GDM1 (cell line): ENCODE measurements around the gene DIS3L2.

Source experiments
- DNase-seq: peaks from one replicate; lab custom pipeline; 2025; lab: John Stamatoyannopoulos, UW

DIS3L2 gene

DNA sequence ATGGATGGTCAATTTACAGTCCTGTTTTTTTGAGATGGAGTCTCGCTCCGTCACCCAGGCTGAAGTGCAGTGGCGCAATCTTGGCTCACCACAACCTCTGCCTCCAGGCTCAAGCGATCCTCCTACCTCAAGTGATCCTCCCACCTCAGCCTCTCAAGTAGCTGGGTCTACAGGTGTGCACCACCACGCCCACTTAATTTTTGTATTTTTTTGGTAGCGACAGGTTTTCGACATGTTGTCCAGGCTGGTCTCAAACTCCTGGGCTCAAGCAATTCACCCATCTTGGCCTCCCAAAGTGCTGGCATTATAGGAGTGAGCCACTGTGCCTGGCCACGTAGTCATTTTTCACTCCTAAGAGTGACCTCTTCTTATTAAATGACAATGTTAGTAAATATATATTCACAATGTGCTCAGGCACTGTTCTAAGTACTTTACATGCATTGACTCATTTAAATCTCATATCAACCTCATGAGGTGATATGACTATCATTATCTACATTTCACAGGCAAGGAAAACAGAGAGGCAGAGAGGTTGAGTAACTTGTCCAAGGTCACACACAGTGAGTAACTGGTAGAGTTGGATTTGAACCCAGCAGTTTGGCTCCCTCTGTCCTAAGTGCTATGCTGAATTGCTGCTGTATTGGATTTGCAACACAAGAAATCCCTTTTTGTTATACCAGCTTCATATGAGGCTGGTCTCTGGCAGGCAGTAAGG is 5.6 kb upstream of the DIS3L2 start:
- DNase-seq: no peak

DNA sequence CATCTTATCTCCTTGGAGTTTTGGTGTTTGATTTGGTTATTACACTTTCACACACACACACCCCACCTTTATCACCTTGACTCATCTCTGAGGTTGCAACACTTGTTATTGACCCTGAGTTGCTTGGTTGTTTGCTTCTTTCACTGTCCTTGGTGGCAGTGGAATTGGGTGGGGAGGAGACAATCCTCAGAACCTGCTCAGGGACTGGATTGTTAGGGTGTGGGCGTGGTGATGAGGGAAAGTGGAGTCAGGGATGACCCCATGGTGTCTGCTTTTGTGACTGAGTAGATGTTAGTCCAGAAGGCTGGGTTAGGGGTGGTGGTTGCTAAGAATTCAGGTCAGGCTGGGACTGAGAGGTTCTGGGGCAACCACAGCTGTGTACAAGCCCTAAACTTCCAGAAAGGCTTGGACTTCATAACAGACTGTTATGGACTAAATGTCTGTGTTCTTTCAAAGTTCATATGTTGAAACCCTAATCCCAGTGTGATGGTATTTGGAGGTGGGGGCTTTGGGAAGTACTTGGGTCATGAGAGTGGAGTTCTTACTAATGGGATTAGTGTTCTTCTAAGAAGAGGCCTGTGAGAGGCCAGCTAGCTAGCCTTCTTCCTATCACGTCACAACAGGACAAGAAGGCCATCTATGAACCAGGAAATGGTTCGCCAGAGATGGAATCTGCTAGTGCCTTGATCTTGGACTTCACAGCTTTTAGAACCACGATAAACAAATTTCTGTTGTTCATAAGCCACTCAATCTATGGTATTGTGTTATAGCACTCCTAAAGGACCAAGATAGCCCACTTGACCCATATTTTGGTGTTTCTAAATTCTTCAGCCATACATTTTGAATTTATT is 3.4 kb upstream of the DIS3L2 start:
- DNase-seq: no peak

DNA sequence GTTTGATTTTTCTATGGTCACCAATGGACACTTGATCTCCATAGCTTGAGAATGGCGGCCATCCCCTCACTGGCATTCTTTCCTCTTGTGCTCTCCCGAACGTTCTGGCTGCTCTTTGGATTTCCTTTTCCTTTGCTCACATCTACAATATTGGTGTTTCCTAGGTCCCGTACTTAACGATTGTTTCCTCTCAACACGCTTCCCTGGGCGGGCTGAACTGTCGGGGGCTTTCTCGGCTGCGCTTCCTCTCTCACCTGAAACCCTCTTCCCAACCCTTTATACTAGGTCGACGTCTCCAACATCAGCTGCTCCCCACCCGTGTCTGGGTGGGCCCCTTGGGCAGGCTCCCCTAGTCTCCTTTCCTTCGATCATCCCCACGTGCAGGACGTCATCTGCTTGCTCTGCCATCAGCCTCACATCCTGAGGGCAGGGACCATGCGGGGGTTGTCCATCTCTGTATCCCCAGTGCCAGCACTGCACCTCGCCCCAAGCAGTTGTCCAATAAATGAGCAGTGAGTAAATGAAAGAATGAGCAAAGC is 634 bp upstream of the DIS3L2 start:
- no peak for DNase-seq

DNA sequence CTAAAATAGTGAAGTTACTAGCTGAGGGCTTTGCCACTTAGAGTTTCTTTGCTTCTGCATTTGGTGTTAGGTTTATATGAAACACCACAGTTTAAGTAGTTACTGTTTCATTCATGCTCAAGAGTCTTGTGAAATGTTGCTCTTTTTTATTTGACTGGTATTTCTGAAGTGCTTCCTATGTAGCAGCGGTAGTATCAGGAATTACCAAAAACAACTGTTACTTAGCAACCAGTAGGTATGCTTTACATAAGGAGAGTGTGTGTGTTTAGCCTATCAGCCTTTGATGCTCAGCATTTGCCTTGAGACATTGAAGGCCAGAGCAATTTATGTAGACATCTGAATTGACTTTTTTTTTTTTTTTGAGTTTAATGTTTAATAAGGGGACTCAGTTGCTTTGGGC is 3.6 kb downstream of the DIS3L2 start:
- no peak for DNase-seq

DNA sequence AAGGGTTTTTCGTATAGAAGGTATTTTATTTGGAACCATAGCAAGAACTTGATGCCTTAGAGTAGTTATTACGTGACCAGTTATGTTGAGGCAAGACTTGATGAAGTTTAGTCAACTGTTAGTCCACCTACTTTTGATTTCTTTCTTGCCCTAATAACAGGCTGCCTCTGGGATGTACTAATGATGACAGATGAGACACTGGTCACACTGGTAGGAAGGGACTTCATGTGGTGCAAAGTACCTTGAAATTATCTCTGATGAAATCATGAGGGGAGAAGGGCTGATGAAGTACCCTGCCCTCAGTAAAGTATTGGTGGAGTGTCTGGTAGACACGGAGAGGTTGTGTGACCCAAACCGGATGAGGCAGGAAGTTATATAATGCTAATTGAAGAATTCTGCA is 5.4 kb downstream of the DIS3L2 start:
- DNase-seq: no peak

DNA sequence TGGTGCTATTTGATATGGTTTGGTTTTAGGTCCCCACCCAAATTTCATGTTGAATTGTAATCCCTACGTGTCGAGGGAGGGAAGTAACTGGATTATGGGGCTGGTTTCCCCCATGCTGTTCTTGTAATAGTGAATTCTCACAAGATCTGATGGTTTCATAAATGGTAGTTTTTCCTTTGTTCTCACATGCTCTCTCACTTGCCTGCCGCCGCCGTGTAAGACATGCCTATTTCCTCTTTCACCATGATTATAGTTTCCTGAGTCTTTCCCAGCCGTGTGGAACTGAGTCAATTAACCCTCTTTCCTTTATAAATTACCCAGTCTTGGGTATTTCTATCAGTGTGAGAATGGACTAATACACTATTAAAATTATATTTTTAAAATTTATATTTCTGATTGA is 7.3 kb downstream of the DIS3L2 start:
- no peak for DNase-seq

DNA sequence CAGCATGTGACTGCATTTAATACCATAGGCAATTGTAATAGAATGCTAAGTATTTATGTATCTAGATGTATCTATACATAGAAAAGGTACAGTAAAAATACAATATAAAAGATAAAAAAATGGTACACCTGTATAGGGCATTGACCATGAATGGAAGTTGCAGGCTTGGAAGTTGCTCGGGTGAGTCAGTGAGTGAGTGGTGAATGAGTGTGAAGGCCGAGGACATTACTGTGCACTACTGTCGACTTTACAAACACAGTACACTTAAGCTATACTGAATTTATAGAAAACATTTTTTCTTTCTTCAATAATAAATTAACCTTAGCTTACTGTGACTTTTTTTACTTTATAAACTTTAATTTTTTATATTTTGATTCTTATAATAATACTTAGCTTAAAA is 8.9 kb downstream of the DIS3L2 start:
- no peak for DNase-seq

DNA sequence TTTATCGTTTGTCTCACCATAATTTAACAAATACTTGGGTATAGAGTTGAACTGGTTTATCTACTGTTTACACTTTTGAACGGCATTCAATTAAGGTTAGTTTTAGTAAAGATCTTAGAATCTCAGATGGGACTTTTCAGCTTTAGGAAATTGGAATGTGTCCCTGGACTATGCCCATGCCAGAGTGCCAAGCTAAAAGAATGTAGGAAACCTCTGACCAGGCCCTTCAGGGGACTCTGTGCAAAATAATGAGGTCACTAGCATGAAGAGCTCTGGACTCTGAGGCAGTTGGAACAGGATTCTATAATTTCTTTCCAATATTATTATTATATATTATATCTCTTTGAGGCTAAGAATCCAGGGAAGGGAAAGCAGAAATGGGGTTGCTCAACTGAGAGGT is 13.5 kb downstream of the DIS3L2 start:
- DNase-seq: no peak

DNA sequence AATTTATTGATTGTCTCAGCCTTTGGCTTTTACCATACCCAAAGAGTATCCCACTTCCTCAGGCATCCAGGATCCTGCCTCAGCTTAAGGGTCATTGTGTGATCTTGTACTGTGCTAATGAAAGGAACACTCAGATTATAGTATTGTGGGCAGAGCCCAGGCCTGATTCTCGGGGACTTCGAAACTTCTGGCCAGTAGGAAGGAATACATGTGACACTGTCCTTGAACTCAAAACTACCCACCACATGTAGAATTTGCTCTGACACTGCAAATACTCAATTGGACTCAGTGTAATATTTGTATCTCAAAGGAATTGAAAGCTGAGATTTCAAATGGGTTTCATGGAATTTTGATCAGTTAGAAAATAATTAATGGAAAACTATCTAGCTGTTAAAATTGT is 15.9 kb downstream of the DIS3L2 start:
- DNase-seq: no peak

DNA sequence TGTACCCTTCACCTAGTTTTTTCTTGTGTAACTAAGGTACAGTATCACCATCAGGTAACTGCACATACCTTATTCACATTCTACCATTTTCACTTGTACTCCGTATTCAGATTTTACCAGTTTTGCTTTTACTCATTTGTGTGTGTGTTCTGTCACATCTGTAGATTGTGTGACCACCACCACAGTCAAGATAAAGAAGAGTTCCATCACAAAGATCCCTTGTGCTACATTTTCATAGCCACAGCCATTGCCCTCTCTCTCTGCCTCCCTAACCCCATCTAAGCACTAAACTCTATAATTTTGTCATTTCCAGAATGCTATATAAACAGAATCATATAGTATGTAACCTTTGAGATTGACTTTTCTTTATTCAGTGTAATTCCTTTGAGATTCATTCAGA is 23.5 kb downstream of the DIS3L2 start:
- DNase-seq: no peak

DNA sequence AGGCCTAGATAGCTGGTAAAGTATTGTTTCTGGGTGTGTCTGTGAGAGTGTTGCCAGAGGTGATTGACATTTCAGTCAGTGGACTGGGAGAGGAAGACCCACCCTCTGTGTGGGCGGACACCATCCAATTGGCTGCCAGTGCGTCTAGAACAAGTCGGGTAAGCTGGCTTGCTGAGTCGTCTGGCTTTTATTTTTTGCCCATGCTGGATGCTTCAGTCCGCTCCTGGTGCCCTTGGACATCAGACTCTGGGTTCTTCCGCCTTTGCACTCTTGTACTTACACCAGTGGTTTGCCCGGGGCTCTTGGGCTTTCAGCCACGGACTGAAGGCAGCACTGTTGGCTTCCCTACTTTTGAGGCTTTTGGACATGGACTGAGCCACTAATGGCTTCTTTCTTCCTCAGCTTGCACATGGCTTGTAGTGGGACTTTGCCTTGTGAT is 24.3 kb downstream of the DIS3L2 start:
- DNase-seq: no peak

DNA sequence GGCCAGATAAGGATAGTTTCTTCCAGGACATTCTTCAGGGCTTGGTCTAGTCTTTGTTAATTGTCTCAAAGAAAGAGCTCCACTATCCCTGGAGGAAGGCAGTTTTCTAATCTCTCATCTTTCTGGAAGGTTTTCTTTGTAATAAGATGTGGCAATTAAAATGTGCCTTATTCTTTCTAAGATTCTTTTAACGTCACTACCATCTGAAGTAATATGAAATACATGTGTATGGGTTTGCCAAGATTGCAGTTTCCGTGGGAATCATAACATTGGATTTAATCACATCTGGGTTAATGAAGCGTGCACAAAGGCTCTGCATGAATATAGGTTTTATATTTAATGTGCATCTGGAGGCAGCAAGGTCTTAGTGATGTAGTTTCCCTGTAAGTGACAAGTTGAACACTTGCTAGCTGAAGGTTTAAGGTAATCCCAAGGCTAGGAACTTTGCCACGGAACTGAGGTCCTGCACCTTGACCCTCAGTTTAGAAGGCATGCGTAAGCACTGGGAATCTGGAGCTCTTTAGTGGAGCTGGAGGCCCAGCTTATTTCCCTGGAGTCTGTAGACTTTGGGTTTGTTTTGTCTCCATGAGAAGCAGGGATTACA is 25.7 kb downstream of the DIS3L2 start:
- DNase-seq: no peak

DNA sequence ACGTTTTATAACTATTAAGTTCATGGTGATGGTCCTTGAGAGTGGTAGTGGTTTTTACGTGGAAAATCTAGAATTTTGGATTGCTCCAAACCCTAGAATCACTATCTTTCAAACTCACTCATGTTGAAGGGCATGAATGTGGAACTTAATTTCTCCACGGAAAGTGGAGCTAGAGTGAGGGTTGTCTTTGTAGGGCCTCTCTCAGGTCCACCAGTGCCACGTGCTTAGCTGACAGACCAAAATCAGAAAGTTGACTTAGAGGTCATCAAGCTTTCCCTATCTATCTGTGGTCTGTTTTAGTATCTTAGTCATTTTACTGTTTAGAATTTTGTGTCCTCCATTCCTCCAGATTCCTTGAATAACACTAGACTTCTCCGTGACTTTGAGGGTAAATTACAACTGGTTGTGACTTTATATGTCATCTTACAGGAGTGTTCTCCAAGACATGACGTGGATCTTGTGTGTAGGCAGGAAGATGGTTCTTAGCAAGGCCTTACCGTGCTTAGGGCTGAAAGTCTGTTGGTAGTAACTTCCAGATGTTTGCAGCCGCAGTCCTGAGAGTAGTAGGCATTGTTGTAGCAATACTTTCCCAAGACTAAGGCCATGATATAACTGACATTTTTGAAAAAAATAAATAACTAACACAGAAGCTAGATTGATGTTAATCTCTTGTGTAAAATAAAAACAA is 26.8 kb downstream of the DIS3L2 start:
- DNase-seq: no peak

DNA sequence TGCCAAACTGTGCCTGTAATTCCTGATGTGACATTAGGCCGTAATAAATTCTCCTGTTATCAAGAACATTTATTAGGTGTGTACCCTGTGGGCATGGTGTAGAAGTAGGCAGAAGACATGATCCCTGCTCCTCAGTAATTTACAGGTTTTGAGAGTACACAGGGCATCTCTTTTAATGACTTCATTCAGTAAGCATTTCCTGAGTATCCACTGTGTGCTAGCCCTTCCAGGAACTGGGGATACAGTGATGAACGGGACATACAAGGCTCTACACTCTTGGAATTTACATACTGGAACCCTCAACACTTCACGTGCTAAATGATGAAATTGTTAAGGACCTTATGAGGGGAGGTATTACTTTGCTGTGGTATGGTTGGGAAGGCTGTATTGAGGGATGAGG is 30.2 kb downstream of the DIS3L2 start:
- no peak for DNase-seq

DNA sequence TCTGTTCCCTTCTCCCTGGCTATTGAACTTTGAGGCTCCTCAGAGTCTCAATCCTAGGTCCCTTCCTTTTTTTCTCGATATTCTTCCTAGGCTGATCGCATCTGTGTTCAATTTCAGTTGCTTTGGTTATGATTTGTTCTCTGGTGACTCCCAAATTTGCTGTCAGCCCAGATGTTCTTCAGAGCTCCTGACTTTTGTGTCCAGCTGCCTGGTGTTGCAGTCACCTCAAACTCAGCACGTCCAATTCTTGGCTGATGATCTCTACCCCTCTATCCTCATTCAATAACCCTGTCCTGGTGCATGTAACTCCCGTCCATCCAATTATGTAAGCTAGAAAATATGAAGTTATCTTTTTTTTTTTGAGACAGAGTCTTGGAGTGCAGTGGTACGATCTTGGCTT is 31.4 kb downstream of the DIS3L2 start:
- DNase-seq: no peak

DNA sequence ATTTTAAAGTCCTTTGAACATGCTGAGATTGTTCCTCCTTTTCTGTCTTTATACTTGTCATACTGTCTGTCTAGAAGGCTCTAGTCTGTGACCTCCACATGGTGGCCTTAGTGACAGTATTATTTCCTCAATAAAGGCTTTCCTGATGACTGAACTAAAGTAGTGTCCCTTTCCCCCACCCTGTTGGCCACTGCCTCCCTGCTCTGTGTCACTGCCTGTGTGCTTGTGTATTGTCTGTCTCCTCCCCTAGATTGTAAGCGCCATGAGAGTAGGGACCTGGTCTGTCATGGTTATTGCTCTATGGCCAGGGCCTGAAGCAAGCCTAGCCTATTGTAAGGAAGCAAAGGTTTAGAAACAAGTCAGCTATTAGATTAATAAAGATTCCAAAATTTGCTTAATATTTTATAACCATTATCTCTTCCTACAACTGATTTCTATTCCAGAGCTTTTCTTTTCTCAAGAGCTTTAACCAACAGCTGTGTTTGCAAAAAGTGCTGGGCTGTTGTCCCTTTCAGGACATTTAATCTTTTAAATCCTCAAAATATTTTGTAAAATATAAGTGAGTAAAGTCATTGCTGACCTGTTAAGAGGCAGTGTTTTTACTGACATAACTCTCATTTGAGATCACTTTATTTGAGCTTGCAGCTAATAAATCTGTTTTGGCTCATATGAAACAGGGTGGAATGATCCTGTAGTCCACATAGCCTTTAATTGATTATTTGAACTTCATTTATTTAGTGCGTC is 35.5 kb downstream of the DIS3L2 start:
- DNase-seq: no peak

DNA sequence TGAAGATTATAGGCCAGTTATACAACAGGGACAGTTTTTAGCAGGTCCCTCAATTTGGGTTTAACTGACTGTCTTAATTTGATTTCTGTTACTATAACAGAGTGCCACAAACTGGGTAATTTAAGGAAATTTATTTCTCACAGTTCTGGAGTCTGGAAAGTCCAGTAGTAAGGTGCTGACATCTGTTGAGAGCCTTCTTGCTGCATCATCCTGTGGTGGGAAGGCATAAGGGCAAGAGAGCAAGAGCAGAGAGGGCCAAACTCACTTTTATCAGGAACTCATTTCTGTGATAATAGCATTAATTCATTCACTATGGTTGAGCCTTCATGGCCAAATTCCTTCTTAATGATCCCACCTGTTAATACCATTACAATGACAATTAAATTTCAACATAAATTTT is 36.5 kb downstream of the DIS3L2 start:
- DNase-seq: no peak

DNA sequence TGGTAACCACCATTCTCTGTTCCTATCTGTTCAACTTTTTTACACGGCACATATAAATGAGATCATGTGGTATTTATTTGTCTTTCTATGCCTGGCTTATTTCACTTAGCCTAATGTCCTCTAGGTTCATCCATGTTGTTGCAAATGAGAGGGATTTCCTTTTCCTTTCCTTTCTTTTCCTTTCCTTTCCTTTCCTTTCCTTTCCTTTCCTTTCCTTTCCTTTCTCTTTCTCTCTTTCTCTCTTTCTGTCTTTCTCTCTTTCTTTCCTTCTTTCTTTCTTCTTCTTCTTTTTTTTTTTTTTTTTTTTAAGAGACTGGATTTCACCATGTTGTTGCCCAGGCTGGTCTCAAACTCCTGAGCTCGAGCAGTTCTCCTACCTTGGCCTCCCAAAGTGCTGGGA is 38.9 kb downstream of the DIS3L2 start:
- no peak for DNase-seq

DNA sequence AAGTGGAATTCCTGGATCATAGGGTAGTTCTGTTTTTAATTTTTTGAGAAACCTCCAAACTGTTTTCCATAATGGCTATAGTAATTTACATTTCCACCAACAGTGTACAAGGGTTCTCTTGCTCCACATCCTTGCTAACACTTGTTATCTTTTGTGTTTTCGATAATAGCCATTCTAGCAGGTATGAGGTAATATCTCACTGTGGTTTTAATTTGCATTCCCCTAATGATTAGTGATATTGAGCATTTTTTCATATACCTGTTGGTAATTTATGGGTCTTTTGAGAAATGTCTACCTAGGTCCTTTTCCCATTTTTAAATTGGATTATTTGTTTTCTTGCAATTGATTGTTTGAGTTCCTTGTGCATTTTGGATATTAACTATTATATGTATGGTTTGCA is 39.6 kb downstream of the DIS3L2 start:
- no peak for DNase-seq

DNA sequence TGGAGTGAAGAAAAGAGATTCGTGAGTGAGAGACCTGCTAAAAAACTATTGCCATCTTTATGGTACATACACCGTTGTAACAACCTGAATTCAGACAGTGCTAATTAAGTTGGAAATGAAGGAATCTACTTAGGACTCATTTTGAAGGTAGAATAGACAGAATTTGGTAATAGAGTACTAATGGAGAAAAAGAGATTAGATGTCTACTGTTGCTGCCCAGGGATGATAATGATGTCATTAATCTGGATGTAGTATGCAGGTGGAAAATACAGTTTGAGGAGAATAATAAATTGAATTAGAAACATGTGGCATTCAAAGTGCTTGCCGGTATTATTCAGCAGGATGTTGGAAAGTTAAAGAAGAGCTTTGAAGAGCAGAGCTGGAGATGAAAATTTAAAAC is 44.7 kb downstream of the DIS3L2 start:
- DNase-seq: no peak

DNA sequence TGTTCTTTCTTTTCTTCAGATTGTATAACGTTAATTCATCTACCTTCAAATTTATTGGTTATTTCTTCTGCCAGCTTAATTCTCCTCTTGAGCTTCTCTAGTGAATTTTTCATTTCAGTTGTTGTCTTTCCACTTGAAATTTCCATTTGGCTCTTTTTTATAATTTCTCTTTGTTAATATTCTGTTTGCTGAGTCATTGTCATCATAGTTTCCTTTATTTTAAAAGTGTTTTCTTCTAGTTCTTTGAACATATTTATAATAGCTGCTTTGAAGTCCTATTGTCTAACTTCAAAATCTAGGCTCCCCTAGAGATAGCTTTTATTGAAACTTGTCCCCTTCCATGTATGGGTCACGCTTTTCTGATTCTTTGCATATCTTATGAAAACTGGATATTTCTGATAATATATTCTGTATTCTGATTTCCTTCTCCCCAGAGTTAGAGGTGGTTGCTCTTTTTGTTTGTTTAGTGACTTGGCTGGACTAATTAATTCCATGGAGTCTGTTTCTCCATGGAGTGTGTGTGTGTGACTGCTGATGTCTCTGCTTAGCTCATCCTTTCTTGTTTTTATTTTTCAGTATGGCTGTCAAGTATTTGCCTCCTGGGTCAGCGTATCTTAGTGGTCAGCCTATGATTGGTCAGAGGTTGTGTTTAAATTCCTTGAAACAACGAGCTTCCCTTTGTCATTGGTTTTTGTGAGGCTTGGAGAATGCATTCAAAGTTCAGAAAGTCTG is 47.6 kb downstream of the DIS3L2 start:
- DNase-seq: no peak
